IMR-90 (cell line): ENCODE data around the gene NUPR1. TPM values are rescaled to one million over a fixed set of nuclear protein-coding genes. Genes with fewer than 3 reads are reported as not detected.

ENCODE experiments used
- ATAC-seq: fragments of 200-7000 bp; cut with Tn5 transposase; 2 replicates; pipeline ENCODE4 v1.9.1; 2020; ENCODE audit warnings: low read depth, mild to moderate bottlenecking, moderate library complexity
- BruUV-seq: library from RNA; stranded (reverse); fragments of 400-500 nt; replicated peaks from 2 replicates; lab custom pipeline; 2021; lab: Mats Ljungman, UMichigan
- CTCF ChIA-PET: fragments of 300-600 bp; formaldehyde crosslinking; extraction: SDS; loops from one replicate; lab custom pipeline; 2021; ENCODE audit warnings: antibody characterized with exemption; lab: Yijun Ruan, JAX
- POLR2A ChIA-PET: fragments of 300-600 bp; sonication (Branson Sonifier 250); formaldehyde crosslinking; loops from one replicate; lab custom pipeline; 2022; ENCODE audit warnings: antibody characterized with exemption; ENCODE audit not compliant: unreplicated experiment; lab: Charles Lee
- DNase-seq: peaks from one replicate; pipeline ENCODE4 v3.0.0; 2013
- H2AFZ ChIP-seq: replicated peaks from 2 replicates; pipeline ENCODE3; 2013; ENCODE audit warnings: low read length, mild to moderate bottlenecking; ENCODE audit not compliant: poor library complexity
- H2AK5ac ChIP-seq: 2 replicates; pipeline ENCODE4 v1.6.1; 2013; ENCODE audit warnings: low read depth, low read length, inconsistent platforms
- H2AK9ac ChIP-seq: replicated peaks from 2 replicates; pipeline ENCODE3; 2013; ENCODE audit warnings: mild to moderate bottlenecking, low read depth, low read length, moderate library complexity; ENCODE audit not compliant: poor library complexity
- H2BK120ac ChIP-seq: 2 replicates; pipeline ENCODE4 v1.6.1; 2013; ENCODE audit warnings: low read depth, low read length, inconsistent platforms
- H2BK15ac ChIP-seq: 3 replicates; pipeline ENCODE4 v1.6.1; 2013; ENCODE audit warnings: low read depth, low read length, inconsistent platforms
- H2BK20ac ChIP-seq: 2 replicates; pipeline ENCODE4 v1.6.1; 2013; ENCODE audit warnings: low read depth, mild to moderate bottlenecking, inconsistent platforms, low read length, moderate library complexity
- H2BK5ac ChIP-seq: 2 replicates; pipeline ENCODE4 v1.6.1; 2013; ENCODE audit warnings: mild to moderate bottlenecking, low read depth, low read length, inconsistent platforms; ENCODE audit not compliant: poor library complexity, severe bottlenecking
- H3K14ac ChIP-seq: replicated peaks from 2 replicates; pipeline ENCODE4 v1.6.1; 2013; ENCODE audit warnings: low read depth, low read length, inconsistent platforms
- H3K18ac ChIP-seq: 2 replicates; pipeline ENCODE4 v1.6.1; 2013; ENCODE audit warnings: low read depth, low read length, control low read depth
- H3K23ac ChIP-seq: 2 replicates; pipeline ENCODE4 v1.6.1; 2013; ENCODE audit warnings: low read depth, low read length, inconsistent platforms
- H3K27ac ChIP-seq: 2 replicates; pipeline ENCODE4 v1.5.1; 2013; ENCODE audit warnings: mild to moderate bottlenecking, control low read depth, low read length; ENCODE audit not compliant: insufficient read depth
- H3K27me3 ChIP-seq: 2 replicates; pipeline ENCODE4 v1.6.1; 2013; ENCODE audit warnings: low read length; ENCODE audit not compliant: control insufficient read depth, insufficient read depth
- H3K36me3 ChIP-seq: 2 replicates; pipeline ENCODE4 v1.6.1; 2013; ENCODE audit warnings: low read length, mixed read lengths; ENCODE audit not compliant: control insufficient read depth, insufficient read depth
- H3K4ac ChIP-seq: 2 replicates; pipeline ENCODE4 v1.6.1; 2013; ENCODE audit warnings: low read depth, low read length, inconsistent platforms
- H3K4me1 ChIP-seq: 2 replicates; pipeline ENCODE4 v1.6.1; 2013; ENCODE audit warnings: low read length, mixed read lengths; ENCODE audit not compliant: control insufficient read depth, insufficient read depth
- H3K4me2 ChIP-seq: 2 replicates; pipeline ENCODE4 v1.6.1; 2013; ENCODE audit warnings: low read depth, mild to moderate bottlenecking, control low read depth, low read length, moderate library complexity
- H3K4me3 ChIP-seq: 2 replicates; pipeline ENCODE4 v1.5.1; 2013; ENCODE audit warnings: low read depth, mild to moderate bottlenecking, control low read depth, low read length, moderate library complexity; ENCODE audit not compliant: insufficient read depth
- H3K56ac ChIP-seq: 2 replicates; pipeline ENCODE4 v1.6.1; 2013; ENCODE audit warnings: low read length, inconsistent platforms; ENCODE audit not compliant: insufficient read depth; ENCODE audit errors: extremely low read depth
- H3K79me1 ChIP-seq, 2 experiments: 2 replicates each; pipeline ENCODE4 v1.6.1; 2013; ENCODE audit warnings: low read length in 2 of 2, inconsistent platforms in 1 of 2, low read depth in 1 of 2
- H3K9ac ChIP-seq: 2 replicates; pipeline ENCODE4 v1.6.1; 2013; ENCODE audit warnings: low read depth, low read length, control low read depth
- H3K9me1 ChIP-seq: 2 replicates; pipeline ENCODE4 v1.6.1; 2013; ENCODE audit warnings: low read length, inconsistent platforms; ENCODE audit not compliant: insufficient read depth
- H3K9me3 ChIP-seq: 2 replicates; pipeline ENCODE4 v1.6.1; 2013; ENCODE audit warnings: low read length; ENCODE audit not compliant: control insufficient read depth, insufficient read depth
- H4K20me1 ChIP-seq: 2 replicates; pipeline ENCODE4 v1.6.1; 2013; ENCODE audit warnings: low read length, inconsistent platforms; ENCODE audit not compliant: insufficient read depth
- H4K5ac ChIP-seq: 2 replicates; pipeline ENCODE4 v1.6.1; 2013; ENCODE audit warnings: mild to moderate bottlenecking, low read depth, low read length, control low read depth
- H4K8ac ChIP-seq, 2 experiments: 2 replicates each; pipeline ENCODE4 v1.6.1; 2013; ENCODE audit warnings: low read depth in 2 of 2, low read length in 2 of 2, control low read depth in 1 of 2, inconsistent platforms in 1 of 2
- H4K91ac ChIP-seq: 2 replicates; pipeline ENCODE4 v1.6.1; 2013; ENCODE audit warnings: low read depth, low read length, inconsistent platforms; ENCODE audit not compliant: insufficient read depth
- BHLHE40 ChIP-seq: fragments of 150-350 bp; IDR thresholded peaks from 2 replicates; pipeline ENCODE4 v1.6.1; 2016; ENCODE audit warnings: mild to moderate bottlenecking, low read depth, low read length
- CEBPB ChIP-seq: IDR thresholded peaks from 2 replicates; pipeline ENCODE4 v1.6.1; 2012; ENCODE audit warnings: low read depth, low read length, improper control_type of control experiment
- SMC3 ChIP-seq: fragments of 150-350 bp; IDR thresholded peaks from 2 replicates; pipeline ENCODE4 v1.6.1; 2016; ENCODE audit warnings: low read depth, mild to moderate bottlenecking, antibody characterized with exemption, low read length, moderate library complexity
- WGBS, 2 experiments: methylation state at CpG; one replicate each; pipeline versions ENCODE4 v1.1.5 to v1.1.7; 2013; ENCODE audit warnings: missing lambda C conversion rate in 2 of 2; ENCODE audit not compliant: insufficient read length in 1 of 2; ENCODE audit errors: extremely low coverage in 2 of 2; 5-methylcytosine and 5-hydroxymethylcytosine counted together
- dilution Hi-C: fragments of 300-500 bp; cut with HindIII; formaldehyde crosslinking; loops from one replicate; pipeline ENCODE4 v1.14.3; 2018; ENCODE audit warnings: low sequenced_read_pairs; ENCODE audit not compliant: unreplicated experiment
- in situ Hi-C: fragments of 300-500 bp; cut with MboI; formaldehyde crosslinking; loops from 3 replicates; pipeline ENCODE4 v1.14.3; 2019; ENCODE audit warnings: low sequenced_read_pairs, inconsistent platforms, mixed read lengths
- intact Hi-C: fragments of 100-400 bp; cut with micrococcal nuclease; formaldehyde crosslinking; loops from 2 replicates; pipeline ENCODE4 v1.10.0; 2022
- polyA plus RNA-seq, 3 experiments: library from polyadenylated mRNA; depleted of rRNA; stranded (reverse); fragments of >200 nt; gene quantifications; 2 replicates each; pipeline ENCODE4 v1.2.3, GENCODE V29; 2012; ENCODE audit warnings: low replicate concordance in 1 of 3
- total RNA-seq: library from RNA; depleted of rRNA; stranded (reverse); fragments of >200 nt; gene quantifications from 2 replicates; pipeline ENCODE4 v1.2.3, GENCODE V29; 2012
- TF ChIP-seq, protein P1 (sequence below): fragments of 150-350 bp; IDR thresholded peaks from 2 replicates; pipeline ENCODE4 v1.6.1; 2016; ENCODE audit warnings: low read depth, mild to moderate bottlenecking, low read length, moderate library complexity, borderline replicate concordance

The NUPR1 gene
- total and polyA plus RNA-seq, 2 of the 4 experiments (the other 2 are of a cell fraction), result 10.2 to 27.9 TPM

DNA sequence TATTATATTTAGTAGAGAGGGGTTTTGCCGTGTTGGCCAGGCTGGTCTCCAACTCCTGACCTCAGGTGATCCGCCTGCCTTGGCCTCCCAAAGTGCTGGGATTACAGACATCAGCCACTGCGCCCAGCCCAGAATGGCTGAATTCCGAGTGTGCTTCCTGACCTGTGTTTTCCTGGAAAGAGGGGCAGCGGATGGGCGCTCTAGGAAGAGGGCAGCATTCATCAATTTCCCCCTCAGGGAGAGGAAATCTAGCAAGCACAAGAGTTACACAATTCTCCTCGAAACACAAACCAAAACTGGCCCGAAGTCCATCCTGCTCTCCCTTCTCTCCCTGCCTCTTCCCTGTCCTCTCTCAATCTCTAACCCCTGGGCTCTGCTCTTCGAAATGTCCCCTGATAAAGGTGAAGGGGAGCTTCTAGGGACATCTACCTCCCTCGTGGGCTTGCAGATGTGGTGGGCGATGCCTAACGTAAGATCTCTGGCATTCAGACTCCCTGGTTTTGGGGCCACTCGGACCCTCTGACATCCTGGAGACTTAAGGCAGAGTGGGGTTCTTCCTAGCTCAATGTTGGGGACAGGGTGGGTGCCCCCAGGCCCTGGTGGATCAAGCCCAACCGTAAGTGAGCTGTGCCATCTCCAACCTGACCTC is 33.2 kb downstream of the NUPR1 start:
- no peak for ATAC-seq

More for the DNA sequence above, 33.2 kb downstream of the NUPR1 start:
- Histone ChIP-seq H3K4ac (no peak overlapping the region), H2BK15ac (no peak overlapping the region), H3K56ac (no peak overlapping the region), H3K9me1 (peaks cover 4% of the 10 kb centered on the region; the same call in 1 of the 2 replicates), H3K27ac (no peak overlapping the region), H2BK20ac (no peak overlapping the region), H3K18ac (no peak overlapping the region), H2BK5ac (no peak overlapping the region), H3K9ac (no peak overlapping the region), H4K5ac (no peak overlapping the region), H3K4me2 (no peak overlapping the region), H2AK5ac (no peak overlapping the region), H3K14ac (no peak overlapping the region), H4K8ac (no peak overlapping the region), H2AFZ (no peak overlapping the region), H3K36me3 (no peaks in the 10 kb centered on the region), H3K4me3 (no peak overlapping the region), H3K4me1 (no peaks in the 10 kb centered on the region), H2AK9ac (no peak overlapping the region), H3K23ac (no peak overlapping the region), H3K79me1 (no peaks in the 10 kb centered on the region), H4K91ac (no peak overlapping the region), H3K27me3 (peaks cover 38% of the 10 kb centered on the region), H4K20me1 (no peaks in the 10 kb centered on the region), H2BK120ac (no peak overlapping the region), H3K9me3 (no peaks in the 10 kb centered on the region)
- CTCF ChIA-PET, result no interaction called here
- intact Hi-C loops (no loop called here), in situ Hi-C loops (no loop called here), dilution Hi-C loops (no loop called here)
- no TSS peak for BruUV-seq
- no CpG with 5 or more reads among the region's 14 CpGs for WGBS, 2 experiments
- DNase-seq, result no peak
- POLR2A ChIA-PET, result no interaction called here
- TF ChIP-seq CEBPB, result no peak
- TF ChIP-seq BHLHE40, result no peak
- TF ChIP-seq, protein P1, sequence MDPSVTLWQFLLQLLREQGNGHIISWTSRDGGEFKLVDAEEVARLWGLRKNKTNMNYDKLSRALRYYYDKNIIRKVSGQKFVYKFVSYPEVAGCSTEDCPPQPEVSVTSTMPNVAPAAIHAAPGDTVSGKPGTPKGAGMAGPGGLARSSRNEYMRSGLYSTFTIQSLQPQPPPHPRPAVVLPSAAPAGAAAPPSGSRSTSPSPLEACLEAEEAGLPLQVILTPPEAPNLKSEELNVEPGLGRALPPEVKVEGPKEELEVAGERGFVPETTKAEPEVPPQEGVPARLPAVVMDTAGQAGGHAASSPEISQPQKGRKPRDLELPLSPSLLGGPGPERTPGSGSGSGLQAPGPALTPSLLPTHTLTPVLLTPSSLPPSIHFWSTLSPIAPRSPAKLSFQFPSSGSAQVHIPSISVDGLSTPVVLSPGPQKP, result no peak
- TF ChIP-seq SMC3, result no peak
